Caco-2 (cell line): Measurements from ENCODE around the gene PBX1. TPM values are rescaled to one million over a fixed set of nuclear protein-coding genes. Genes with fewer than 3 reads are reported as not detected.

Source experiments
- BruUV-seq: library from RNA; stranded (reverse); fragments of 400-500 nt; replicated peaks from 2 replicates; lab custom pipeline; 2021; lab: Mats Ljungman, UMichigan
- CTCF ChIA-PET: fragments of 300-600 bp; sonication (Branson Sonifier 250); formaldehyde crosslinking; loops from one replicate; lab custom pipeline; 2022; ENCODE audit warnings: antibody characterized with exemption; lab: Charles Lee
- POLR2A ChIA-PET: fragments of 300-600 bp; sonication (Branson Sonifier 250); formaldehyde crosslinking; loops from one replicate; lab custom pipeline; 2022; ENCODE audit warnings: antibody characterized with exemption; lab: Charles Lee
- DNase-seq, 2 experiments: peaks; one replicate each; pipeline versions ENCODE4 v3.0.0 to v3.0.0-alpha.2; 2020 to 2022
- H3K27me3 ChIP-seq: replicated peaks from 2 replicates; pipeline ENCODE4 v1.6.0; 2011; ENCODE audit warnings: low read length; ENCODE audit not compliant: control insufficient read depth, insufficient read depth
- H3K36me3 ChIP-seq: 2 replicates; pipeline ENCODE4 v1.5.1; 2011; ENCODE audit warnings: low read length; ENCODE audit not compliant: control insufficient read depth, insufficient read depth
- H3K4me1 ChIP-seq: fragments of 250-450 bp; sonication (Bioruptor Pico); 2 replicates; pipeline ENCODE4 v1.5.1; 2020; ENCODE audit warnings: mild to moderate bottlenecking
- H3K4me3 ChIP-seq: 2 replicates; pipeline ENCODE4 v1.5.1; 2011; ENCODE audit warnings: low read depth, mild to moderate bottlenecking, control low read depth, low read length
- H3K9me3 ChIP-seq: fragments of 250-450 bp; sonication (Bioruptor Pico); 2 replicates; pipeline ENCODE4 v1.5.1; 2020; ENCODE audit warnings: mild to moderate bottlenecking, moderate library complexity
- H3K27ac Mint-ChIP-seq: one replicate; pipeline ENCODE4 v1.8.0; 2022; ENCODE audit warnings: mixed read lengths; ENCODE audit not compliant: unreplicated experiment
- H3K27me3 Mint-ChIP-seq: one replicate; pipeline ENCODE4 v1.8.0; 2022; ENCODE audit warnings: mixed read lengths; ENCODE audit not compliant: insufficient read depth, unreplicated experiment
- H3K36me3 Mint-ChIP-seq: one replicate; pipeline ENCODE4 v1.8.0; 2022; ENCODE audit warnings: mild to moderate bottlenecking, mixed read lengths; ENCODE audit not compliant: insufficient read depth, unreplicated experiment
- H3K4me1 Mint-ChIP-seq: one replicate; pipeline ENCODE4 v1.8.0; 2022; ENCODE audit warnings: low read depth, mixed read lengths; ENCODE audit not compliant: unreplicated experiment
- H3K4me3 Mint-ChIP-seq: one replicate; pipeline ENCODE4 v1.8.0; 2022; ENCODE audit warnings: mild to moderate bottlenecking, moderate library complexity, mixed read lengths; ENCODE audit not compliant: unreplicated experiment
- H3K9me3 Mint-ChIP-seq: one replicate; pipeline ENCODE4 v1.8.0; 2022; ENCODE audit warnings: mixed read lengths; ENCODE audit not compliant: unreplicated experiment
- CTCF ChIP-seq, 2 experiments: fragments of 200-600 bp in 1 of 2; IDR thresholded peaks; 1 replicate in 1 of 2; 2 replicates in 1 of 2; pipeline versions ENCODE4 v1.5.1 to v1.8.0; 2011 to 2022; ENCODE audit warnings: antibody characterized with exemption in 1 of 2, control low read depth in 1 of 2, inconsistent platforms in 1 of 2, low read depth in 1 of 2, low read length in 1 of 2, mild to moderate bottlenecking in 1 of 2, moderate library complexity in 1 of 2; ENCODE audit not compliant: insufficient read depth in 1 of 2, severe bottlenecking in 1 of 2, unreplicated experiment in 1 of 2
- intact Hi-C: fragments of 100-400 bp; cut with micrococcal nuclease; formaldehyde crosslinking; loops from one replicate; pipeline ENCODE4 v1.10.0; 2022; ENCODE audit not compliant: unreplicated experiment
- total RNA-seq: library from RNA; stranded (reverse); gene quantifications from 2 replicates; pipeline ENCODE4 v1.2.3, GENCODE V29; 2022

The PBX1 gene
- total RNA-seq, 1 experiment from 2014 or later = 103 TPM

GRCh38 chr1:164802529-164803282, 243.7 kb downstream of the PBX1 start:
- H3K27me3 ChIP-seq = no peaks in the 10 kb centered on the region
- no peak for DNase-seq
- Mint-ChIP-seq H3K27me3 (no peaks in the 10 kb centered on the region), H3K9me3 (no peaks in the 10 kb centered on the region), H3K4me1 (peaks cover 20% of the 10 kb centered on the region), H3K4me3 (no peak overlapping the region), H3K27ac (no peak overlapping the region), H3K36me3 (peaks cover 31% of the 10 kb centered on the region)
- peaks cover 24% of the 10 kb centered on the region for H3K4me1 ChIP-seq
- intact Hi-C loops = loop anchor here (5.0 kb wide), 1 partner anchor 270 kb away; no protein-coding TSS in a partner anchor
- POLR2A ChIA-PET = interaction anchor here (0.5 kb wide), 1 partner anchor 78 kb away, joined by 3 read pairs; no protein-coding TSS in a partner anchor
- no peak for TF ChIP-seq CTCF (IDR thresholded peaks at IDR 0.05; ENCODE audit: insufficient read depth in 1 of 2, low read depth in 1 of 2, low read length in 1 of 2, severe bottlenecking in 1 of 2, unreplicated experiment in 1 of 2)
- H3K9me3 ChIP-seq = no peaks in the 10 kb centered on the region
- CTCF ChIA-PET = no interaction called here
- no TSS peak for BruUV-seq
- peaks cover 5% of the 10 kb centered on the region for H3K36me3 ChIP-seq
- no peak overlapping the region for H3K4me3 ChIP-seq

GRCh38 chr1:164803366-164803765, 244.4 kb downstream of the PBX1 start:
- Mint-ChIP-seq H3K36me3 (peaks cover 36% of the 10 kb centered on the region), H3K9me3 (no peaks in the 10 kb centered on the region), H3K4me1 (peaks cover 20% of the 10 kb centered on the region), H3K27me3 (no peaks in the 10 kb centered on the region), H3K4me3 (no peak overlapping the region), H3K27ac (no peak overlapping the region)
- no peak for TF ChIP-seq CTCF (IDR thresholded peaks at IDR 0.05; ENCODE audit: insufficient read depth in 1 of 2, low read depth in 1 of 2, low read length in 1 of 2, severe bottlenecking in 1 of 2, unreplicated experiment in 1 of 2)
- no TSS peak for BruUV-seq
- no peak for DNase-seq
- H3K4me1 ChIP-seq = peaks cover 24% of the 10 kb centered on the region
- H3K9me3 ChIP-seq = no peaks in the 10 kb centered on the region
- CTCF ChIA-PET = no interaction called here
- H3K36me3 ChIP-seq = peaks cover 6% of the 10 kb centered on the region
- POLR2A ChIA-PET = no interaction called here
- no peak overlapping the region for H3K4me3 ChIP-seq
- intact Hi-C loops = loop anchor here (5.0 kb wide), 1 partner anchor 269 kb away; no protein-coding TSS in a partner anchor
- no peaks in the 10 kb centered on the region for H3K27me3 ChIP-seq

- POLR2A ChIA-PET = no interaction called here
- intact Hi-C loops = loop anchor here (5.0 kb wide), 1 partner anchor 268 kb away; no protein-coding TSS in a partner anchor
- Mint-ChIP-seq H3K4me3 (no peak overlapping the region), H3K27me3 (no peaks in the 10 kb centered on the region), H3K9me3 (no peaks in the 10 kb centered on the region), H3K36me3 (peaks cover 38% of the 10 kb centered on the region), H3K27ac (no peak overlapping the region), H3K4me1 (peaks cover 20% of the 10 kb centered on the region)
- no peak for TF ChIP-seq CTCF (IDR thresholded peaks at IDR 0.05; ENCODE audit: insufficient read depth in 1 of 2, low read depth in 1 of 2, low read length in 1 of 2, severe bottlenecking in 1 of 2, unreplicated experiment in 1 of 2)
- peaks cover 6% of the 10 kb centered on the region for H3K36me3 ChIP-seq
- H3K27me3 ChIP-seq = no peaks in the 10 kb centered on the region
- no TSS peak for BruUV-seq
- CTCF ChIA-PET = no interaction called here
- no peaks in the 10 kb centered on the region for H3K9me3 ChIP-seq
- DNase-seq = no peak
- no peak overlapping the region for H3K4me3 ChIP-seq
- H3K4me1 ChIP-seq = peaks cover 24% of the 10 kb centered on the region
Measured at GRCh38 chr1:164804366-164804765, 245.4 kb downstream of the PBX1 start.
